Measurements from ENCODE around the gene PPARG. TPM values are rescaled to one million over a fixed set of nuclear protein-coding genes. Genes with fewer than 3 reads are reported as not detected.
A peak's percentile ranks its signal among the peaks of the same experiment; 100 is the strongest.

PPARG gene
- polyA plus RNA-seq, 2 of the 4 experiments (the other 2 are of a cell fraction): 38.9 to 43.1 TPM

GRCh38 chr3:12388185-12388584 is 99.3 kb downstream of the PPARG start:
- CTCF ChIA-PET: interaction anchor here (1.3 kb wide), 1 partner anchor 84 kb away, joined by 3 read pairs; no protein-coding TSS in a partner anchor
- FAIRE-seq (no peak), ATAC-seq (no peak), DNase-seq (ENCODE audit: low read depth in 1 of 2, low spot score in 1 of 2) (no peak)
- 91% methylated on average over 1 of the region's 1 CpG for WGBS (ENCODE audit: missing lambda C conversion rate)
- TF ChIP-seq EHMT2 (IDR thresholded peaks at IDR 0.05; ENCODE audit: low read depth) (no peak), ELK1 (IDR thresholded peaks at IDR 0.05; ENCODE audit: low read depth, low read length) (no peak), CEBPB (IDR thresholded peaks at IDR 0.05) (no peak), RFX5 (IDR thresholded peaks at IDR 0.05) (no peak), PBX3 (IDR thresholded peaks at IDR 0.05) (no peak), REST (IDR thresholded peaks at IDR 0.05) (no peak), ZFP36 (IDR thresholded peaks at IDR 0.05; ENCODE audit: borderline replicate concordance, partially characterized antibody) (no peak), CHD4 (IDR thresholded peaks at IDR 0.05; ENCODE audit: borderline replicate concordance) (no peak), E2F6 (IDR thresholded peaks at IDR 0.05; ENCODE audit: borderline replicate concordance, low read depth) (no peak), EP300 (IDR thresholded peaks at IDR 0.05) (no peak), NFE2L2 (conservative IDR thresholded peaks at IDR 0.05; ENCODE audit: low read length) (no peak), KDM5A (IDR thresholded peaks at IDR 0.05) (no peak), CBX8 (IDR thresholded peaks at IDR 0.05) (no peak), FOSB (CRISPR knock-in tag; IDR thresholded peaks at IDR 0.05) (no peak)
- peaks cover 9% of the 10 kb centered on the region for H3K4me1 ChIP-seq
- H3K4me2 ChIP-seq: no peak overlapping the region
- no peak overlapping the region for H3K4me3 ChIP-seq
- no peak overlapping the region; a peak in 1 of 6 replicates for H3K27ac ChIP-seq
- POLR2A ChIA-PET: no interaction called here
- no peaks in the 10 kb centered on the region for H3K9me3 ChIP-seq

GRCh38 chr3:12392101-12392878 is 103.4 kb downstream of the PPARG start:
- Histone ChIP-seq H3K4me1 (peaks cover 27% of the 10 kb centered on the region), H3K4me2 (no peak overlapping the region), H3K4me3 (no peak overlapping the region), H3K9me3 (no peaks in the 10 kb centered on the region), H3K27ac (peak overlapping the region in 1 of 2 experiments; percentile 36; a peak in 2 of 6 replicates)
- POLR2A ChIA-PET: no interaction called here
- WGBS (ENCODE audit: missing lambda C conversion rate): 94% methylated on average over 8 of the region's 8 CpGs
- CTCF ChIA-PET: interaction anchor here (0.8 to 3.4 kb wide), 2 partner anchors 88 to 257 kb away, joined by 3 to 13 read pairs; no protein-coding TSS in a partner anchor
- no peak for TF ChIP-seq PBX3 (IDR thresholded peaks at IDR 0.05)
- no peak for TF ChIP-seq CHD4 (IDR thresholded peaks at IDR 0.05; ENCODE audit: borderline replicate concordance)
- TF ChIP-seq ZFP36 (IDR thresholded peaks at IDR 0.05; ENCODE audit: borderline replicate concordance, partially characterized antibody): no peak
- TF ChIP-seq ZNF302 (CRISPR knock-in tag; IDR thresholded peaks at IDR 0.05): no peak
- no peak for TF ChIP-seq KDM5A (IDR thresholded peaks at IDR 0.05)
- FAIRE-seq: no peak
- ATAC-seq: no peak
- no peak for DNase-seq (ENCODE audit: low read depth in 1 of 2, low spot score in 1 of 2)
